Gastrocnemius medialis (tissue), 4 donors: ENCODE data around the gene MFAP3. TPM values are rescaled to one million over a fixed set of nuclear protein-coding genes. Genes with fewer than 3 reads are reported as not detected.

Experiments used
- ATAC-seq, 2 donors: fragments of 150-250 bp; one replicate each; pipeline ENCODE4 v1.9.1; 2016
- DNase-seq, 2 donors: peaks; one replicate each; pipeline ENCODE4 v3.0.0-alpha.2; 2019
- H3K27ac ChIP-seq, 4 donors: fragments of 200-600 bp; sonication (generic); 1 replicate in 1 of 4; 2 replicates in 3 of 4; pipeline ENCODE4 v1.5.1; 2016 to 2018; ENCODE audit warnings: mild to moderate bottlenecking in 2 of 4, moderate library complexity in 1 of 4
- H3K27me3 ChIP-seq, 3 donors: fragments of 200-600 bp; sonication (generic) in 2 of 3; 1 replicate in 1 of 3; 2 replicates in 2 of 3; pipeline versions ENCODE4 v1.5.1 to v1.6.0; 2016 to 2019; ENCODE audit warnings: mild to moderate bottlenecking in 1 of 3, moderate library complexity in 1 of 3
- H3K36me3 ChIP-seq, 2 donors: fragments of 200-600 bp; sonication (generic) in 1 of 2; one replicate each; pipeline ENCODE4 v1.5.1; 2017 to 2018
- H3K4me1 ChIP-seq, 2 donors: fragments of 200-600 bp; sonication (generic) in 1 of 2; one replicate each; pipeline ENCODE4 v1.5.1; 2016 to 2017; ENCODE audit warnings: mild to moderate bottlenecking in 2 of 2
- H3K4me3 ChIP-seq, 4 donors: fragments of 200-600 bp; sonication (generic) in 3 of 4; 1 replicate in 1 of 4; 2 replicates in 3 of 4; pipeline ENCODE4 v1.5.1; 2016 to 2019; ENCODE audit warnings: mild to moderate bottlenecking in 2 of 4
- H3K9me3 ChIP-seq, 3 donors: fragments of 200-600 bp; sonication (generic) in 2 of 3; 1 replicate in 1 of 3; 2 replicates in 2 of 3; pipeline ENCODE4 v1.5.1; 2016 to 2019
- CTCF ChIP-seq, 5 experiments: fragments of 450-650 bp in 3 of 5; fragments of 200-600 bp in 2 of 5; sonication (generic) in 2 of 5; IDR thresholded peaks in 4 of 5; conservative IDR thresholded peaks in 1 of 5; 1 replicate in 4 of 5; 2 replicates in 1 of 5; pipeline ENCODE4 v1.5.1; 2016 to 2019; ENCODE audit warnings: antibody characterized with exemption in 5 of 5, mild to moderate bottlenecking in 3 of 5, moderate library complexity in 3 of 5
- POLR2A ChIP-seq, 2 donors: fragments of 450-650 bp; IDR thresholded peaks; one replicate each; pipeline ENCODE4 v1.6.1; 2017; ENCODE audit warnings: antibody characterized with exemption in 2 of 2, mild to moderate bottlenecking in 2 of 2, moderate library complexity in 2 of 2
- in situ Hi-C, 4 donors: fragments of 200-750 bp; cut with MboI; loops; one replicate each; pipeline versions ENCODE4 v1.15.0 to v1.8.0; 2017; ENCODE audit warnings: low sequenced_read_pairs in 4 of 4
- intact Hi-C: fragments of 100-400 bp; cut with DNase I; formaldehyde crosslinking; loops from one replicate; pipeline ENCODE4 v1.15.1; 2023; ENCODE audit warnings: low total_unique reads
- total RNA-seq, 4 donors: library from RNA; depleted of rRNA; stranded (reverse); fragments of >200 nt; gene quantifications; one replicate each; pipeline versions ENCODE4 v1.1.0 to v1.2.3, GENCODE V29; 2016

The MFAP3 gene
- total RNA-seq, 4 donors from 2014 or later = 25.4 to 80.5 (median 28.7) TPM

- ATAC-seq (no peak), DNase-seq (no peak)
- Histone ChIP-seq H3K27me3 (no peaks in the 10 kb centered on the region), H3K27ac (no peak overlapping the region), H3K4me1 (peaks cover 45 to 46% of the 10 kb centered on the region in 2 donors), H3K9me3 (no peaks in the 10 kb centered on the region), H3K36me3 (peaks cover 0 to 10% of the 10 kb centered on the region in 2 donors), H3K4me3 (no peak overlapping the region)
- TF ChIP-seq POLR2A (IDR thresholded peaks at IDR 0.05) (no peak), CTCF (IDR thresholded peaks at IDR 0.05 in 4 of 5, conservative IDR thresholded peaks at IDR 0.05 in 1 of 5) (no peak)
- intact Hi-C loops = loop anchor here (5.0 kb wide), 1 partner anchor 403 kb away; the partner anchor contains the start of gene SAP30L
- in situ Hi-C loops = no loop called here
These were observed 5.3 kb downstream of the MFAP3 start for GRCh38 chr5:154044099-154044498.

GRCh38 chr5:154044581-154044980 lies 5.8 kb downstream of the MFAP3 start:
- in situ Hi-C loops (no loop called here), intact Hi-C loops (loop anchor here (5.0 kb wide), 1 partner anchor 403 kb away; the partner anchor contains the start of gene SAP30L)
- H3K27ac ChIP-seq = no peak overlapping the region
- DNase-seq (no peak), ATAC-seq (no peak)
- TF ChIP-seq CTCF (IDR thresholded peaks at IDR 0.05 in 4 of 5, conservative IDR thresholded peaks at IDR 0.05 in 1 of 5) (no peak), POLR2A (IDR thresholded peaks at IDR 0.05) (no peak)
- H3K4me1 ChIP-seq = peaks cover 42 to 47% of the 10 kb centered on the region in 2 donors
- H3K36me3 ChIP-seq = peaks cover 0 to 10% of the 10 kb centered on the region in 2 donors
- no peak overlapping the region for H3K4me3 ChIP-seq
- H3K27me3 ChIP-seq = no peaks in the 10 kb centered on the region
- H3K9me3 ChIP-seq = no peaks in the 10 kb centered on the region

- in situ Hi-C loops (no loop called here), intact Hi-C loops (no loop called here)
- Histone ChIP-seq H3K27ac (no peak overlapping the region), H3K4me3 (no peak overlapping the region), H3K9me3 (no peaks in the 10 kb centered on the region), H3K36me3 (peaks cover 0 to 18% of the 10 kb centered on the region in 2 donors), H3K27me3 (no peaks in the 10 kb centered on the region), H3K4me1 (peaks cover 25 to 34% of the 10 kb centered on the region in 2 donors)
- DNase-seq (no peak), ATAC-seq (no peak)
- TF ChIP-seq CTCF (IDR thresholded peaks at IDR 0.05 in 4 of 5, conservative IDR thresholded peaks at IDR 0.05 in 1 of 5) (no peak), POLR2A (IDR thresholded peaks at IDR 0.05) (no peak)
These were observed 7.7 kb downstream of the MFAP3 start for GRCh38 chr5:154046486-154046885.

- peaks cover 17 to 28% of the 10 kb centered on the region in 2 donors for H3K4me1 ChIP-seq
- no peaks in the 10 kb centered on the region for H3K27me3 ChIP-seq
- DNase-seq (no peak), ATAC-seq (no peak)
- no peak overlapping the region for H3K4me3 ChIP-seq
- intact Hi-C loops (no loop called here), in situ Hi-C loops (no loop called here)
- H3K9me3 ChIP-seq = no peaks in the 10 kb centered on the region
- no peak overlapping the region for H3K27ac ChIP-seq
- peaks cover 0 to 18% of the 10 kb centered on the region in 2 donors for H3K36me3 ChIP-seq
- no peak for TF ChIP-seq POLR2A (IDR thresholded peaks at IDR 0.05)
- no peak for TF ChIP-seq CTCF (IDR thresholded peaks at IDR 0.05 in 4 of 5, conservative IDR thresholded peaks at IDR 0.05 in 1 of 5)
These were observed 8.6 kb downstream of the MFAP3 start for GRCh38 chr5:154047324-154047723.

- intact Hi-C loops = no loop called here
- ATAC-seq (no peak), DNase-seq (no peak)
- TF ChIP-seq POLR2A (IDR thresholded peaks at IDR 0.05) = no peak
- Histone ChIP-seq H3K9me3 (no peaks in the 10 kb centered on the region), H3K27me3 (no peaks in the 10 kb centered on the region), H3K4me3 (no peak overlapping the region), H3K36me3 (peaks cover 0 to 36% of the 10 kb centered on the region in 2 donors), H3K27ac (no peak overlapping the region), H3K4me1 (peaks cover 16 to 21% of the 10 kb centered on the region in 2 donors)
- in situ Hi-C loops = no loop called here
These were observed 10.9 kb downstream of the MFAP3 start for GRCh38 chr5:154049636-154050035.
